Natural killer cell (primary cell): ENCODE data around the gene GIMAP2. TPM values are rescaled to one million over a fixed set of nuclear protein-coding genes. Genes with fewer than 3 reads are reported as not detected.

Source experiments
- ATAC-seq, 3 donors: fragments of 150-1000 bp in 2 of 3; fragments of 200-7000 bp in 1 of 3; cut with Tn5 transposase; 1 replicate in 1 of 3; 2 replicates in 2 of 3; pipeline ENCODE4 v1.10.0; 2021; ENCODE audit warnings: mild to moderate bottlenecking in 2 of 3, moderate library complexity in 2 of 3
- DNase-seq, 2 donors: peaks; one replicate each; pipeline versions ENCODE4 v3.0.0 to v3.0.0-alpha.2; 2013 to 2021; ENCODE audit warnings: mixed read lengths in 1 of 2
- H3K27ac ChIP-seq: one replicate; pipeline ENCODE4 v1.5.1; 2013; ENCODE audit warnings: mild to moderate bottlenecking, low read length
- H3K27me3 ChIP-seq: one replicate; pipeline ENCODE4 v1.6.1; 2013; ENCODE audit warnings: low read length; ENCODE audit not compliant: control insufficient read depth, insufficient read depth
- H3K36me3 ChIP-seq: one replicate; pipeline ENCODE4 v1.6.1; 2013; ENCODE audit warnings: low read length; ENCODE audit not compliant: control insufficient read depth, insufficient read depth
- H3K4me1 ChIP-seq: one replicate; pipeline ENCODE4 v1.6.1; 2013; ENCODE audit warnings: low read length; ENCODE audit not compliant: control insufficient read depth, insufficient read depth
- H3K4me3 ChIP-seq: one replicate; pipeline ENCODE4 v1.5.1; 2013; ENCODE audit warnings: low read length
- H3K9me3 ChIP-seq: one replicate; pipeline ENCODE4 v1.6.1; 2013; ENCODE audit warnings: low read length; ENCODE audit not compliant: control insufficient read depth, insufficient read depth
- H3K27ac Mint-ChIP-seq, 2 donors: one replicate each; pipeline ENCODE4 v1.8.0; 2022; ENCODE audit warnings: mild to moderate bottlenecking in 2 of 2, mixed read lengths in 2 of 2, moderate library complexity in 1 of 2
- H3K27me3 Mint-ChIP-seq, 2 donors: one replicate each; pipeline ENCODE4 v1.8.0; 2022; ENCODE audit warnings: low read depth in 2 of 2, mixed read lengths in 2 of 2
- H3K36me3 Mint-ChIP-seq: one replicate; pipeline ENCODE4 v1.8.0; 2022; ENCODE audit warnings: mixed read lengths
- H3K4me1 Mint-ChIP-seq, 2 donors: one replicate each; pipeline ENCODE4 v1.8.0; 2022; ENCODE audit warnings: mixed read lengths in 2 of 2
- H3K4me3 Mint-ChIP-seq: one replicate; pipeline ENCODE4 v1.8.0; 2022; ENCODE audit warnings: mild to moderate bottlenecking, moderate library complexity, mixed read lengths
- H3K9me3 Mint-ChIP-seq, 2 donors: one replicate each; pipeline ENCODE4 v1.8.0; 2022; ENCODE audit warnings: mixed read lengths in 2 of 2
- CTCF ChIP-seq: fragments of 200-600 bp; IDR thresholded peaks from one replicate; pipeline ENCODE4 v1.8.0; 2022; ENCODE audit warnings: antibody characterized with exemption
- WGBS: methylation state at CpG from one replicate; pipeline ENCODE4 v1.1.7; 2013; ENCODE audit warnings: missing lambda C conversion rate; ENCODE audit not compliant: insufficient coverage; 5-methylcytosine and 5-hydroxymethylcytosine counted together
- intact Hi-C: fragments of 100-400 bp; cut with micrococcal nuclease; formaldehyde crosslinking; loops from one replicate; pipeline ENCODE4 v1.14.2; 2022
- total RNA-seq, 4 donors: library from RNA; stranded (reverse); fragments of 120-200 nt in 1 of 4; gene quantifications; one replicate each; pipeline versions ENCODE4 v1.2.3 to v1.2.4, GENCODE V29; 2013 to 2022

The GIMAP2 gene
- total RNA-seq, 3 donors from 2014 or later (not counting 1 experiment from before 2014, with no cell fraction given) = 47.5 to 77.5 (median 61.0) TPM

DNA sequence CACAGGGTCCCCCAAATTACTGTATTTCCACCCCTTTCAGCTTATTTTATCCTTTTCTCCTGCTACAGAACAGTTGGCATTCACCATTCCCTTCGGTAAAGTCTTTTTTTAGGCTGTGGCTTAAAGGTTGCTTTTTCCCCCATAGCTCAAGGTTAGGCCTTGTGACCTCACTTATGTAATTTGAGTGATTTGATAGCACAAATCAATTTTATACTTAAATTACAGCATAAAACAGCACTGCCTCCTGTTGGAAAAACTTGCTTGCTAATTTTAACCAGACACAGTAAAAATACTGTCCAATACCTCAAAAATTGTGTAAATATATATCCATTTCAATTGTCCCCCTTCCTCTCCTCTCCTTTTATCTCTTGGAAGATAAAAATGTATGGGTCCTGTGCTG lies 38.0 kb downstream of the GIMAP2 start:
- H3K4me1 Mint-ChIP-seq = peaks cover 67 to 72% of the 10 kb centered on the region in 2 donors
- H3K4me3 Mint-ChIP-seq = peak overlapping the region; percentile 43
- TF ChIP-seq CTCF = no peak
- Histone ChIP-seq H3K4me3 (no peak overlapping the region), H3K27ac (peak overlapping the region; percentile 19), H3K36me3 (peaks cover 59% of the 10 kb centered on the region), H3K27me3 (no peaks in the 10 kb centered on the region), H3K4me1 (peaks cover 40% of the 10 kb centered on the region), H3K9me3 (peaks cover 11% of the 10 kb centered on the region)
- peak overlapping the region; percentile 67 to 92 for H3K27ac Mint-ChIP-seq
- no CpG with 5 or more reads among the region's 1 CpG for whole genome bisulfite sequencing
- ATAC-seq (no peak), DNase-seq (peak in 1 of 2 donors; percentile 32)
- intact Hi-C loops = no loop called here
- H3K27me3 Mint-ChIP-seq = no peaks in the 10 kb centered on the region
- H3K36me3 Mint-ChIP-seq = peaks cover 59% of the 10 kb centered on the region
- peaks cover 5 to 7% of the 10 kb centered on the region in 2 donors for H3K9me3 Mint-ChIP-seq

GRCh38 chr7:150727381-150727780 lies 41.9 kb downstream of the GIMAP2 start:
- Mint-ChIP-seq H3K4me1 (peaks cover 46 to 47% of the 10 kb centered on the region in 2 donors), H3K27ac (peak overlapping the region; percentile 30 to 42), H3K9me3 (peaks cover 5 to 10% of the 10 kb centered on the region in 2 donors), H3K27me3 (no peaks in the 10 kb centered on the region), H3K36me3 (peaks cover 34% of the 10 kb centered on the region), H3K4me3 (no peak overlapping the region)
- intact Hi-C loops = no loop called here
- H3K4me1 ChIP-seq = peaks cover 12% of the 10 kb centered on the region
- H3K27ac ChIP-seq = no peak overlapping the region
- WGBS = 97% methylated on average over 3 of the region's 3 CpGs
- H3K36me3 ChIP-seq = peaks cover 23% of the 10 kb centered on the region
- H3K4me3 ChIP-seq = no peak overlapping the region
- H3K27me3 ChIP-seq = no peaks in the 10 kb centered on the region
- no peak for TF ChIP-seq CTCF
- DNase-seq (no peak), ATAC-seq (no peak)
- H3K9me3 ChIP-seq = peaks cover 11% of the 10 kb centered on the region

DNA sequence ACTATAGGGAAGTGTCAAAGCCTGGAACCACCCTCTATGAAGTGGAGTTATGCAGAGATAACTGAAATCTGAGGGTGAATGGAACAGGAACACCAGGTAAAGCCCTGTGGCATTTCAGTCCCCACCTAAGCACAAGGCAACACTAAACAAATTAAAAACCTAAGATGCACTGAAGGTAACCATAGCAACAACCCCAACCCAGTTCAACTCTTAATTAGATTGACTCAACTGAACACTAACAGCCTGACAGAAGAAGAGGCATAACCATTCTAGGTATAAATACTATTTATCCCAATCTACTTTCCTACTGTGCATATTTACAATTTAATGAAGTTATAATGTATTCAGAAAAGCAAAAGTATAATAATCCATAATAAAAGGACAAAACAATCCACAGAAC lies 42.5 kb downstream of the GIMAP2 start:
- ATAC-seq (no peak), DNase-seq (peak in 1 of 2 donors; percentile 2)
- H3K9me3 ChIP-seq = peaks cover 11% of the 10 kb centered on the region
- peaks cover 5 to 10% of the 10 kb centered on the region in 2 donors for H3K9me3 Mint-ChIP-seq
- peaks cover 34% of the 10 kb centered on the region for H3K36me3 Mint-ChIP-seq
- no peaks in the 10 kb centered on the region for H3K27me3 ChIP-seq
- no peak overlapping the region for H3K27ac ChIP-seq
- H3K4me3 Mint-ChIP-seq = no peak overlapping the region
- H3K36me3 ChIP-seq = peaks cover 17% of the 10 kb centered on the region
- intact Hi-C loops = no loop called here
- H3K27ac Mint-ChIP-seq = peak overlapping the region; percentile 30 to 42
- no peak for TF ChIP-seq CTCF
- peaks cover 40 to 47% of the 10 kb centered on the region in 2 donors for H3K4me1 Mint-ChIP-seq
- H3K27me3 Mint-ChIP-seq = no peaks in the 10 kb centered on the region
- H3K4me1 ChIP-seq = peaks cover 13% of the 10 kb centered on the region
- no peak overlapping the region for H3K4me3 ChIP-seq

GRCh38 chr7:150728609-150729008 lies 43.1 kb downstream of the GIMAP2 start:
- no peak overlapping the region for H3K4me3 Mint-ChIP-seq
- ATAC-seq (no peak), DNase-seq (no peak)
- Histone ChIP-seq H3K27ac (no peak overlapping the region), H3K9me3 (peaks cover 11% of the 10 kb centered on the region), H3K4me3 (no peak overlapping the region), H3K4me1 (peaks cover 16% of the 10 kb centered on the region), H3K36me3 (peaks cover 11% of the 10 kb centered on the region), H3K27me3 (no peaks in the 10 kb centered on the region)
- intact Hi-C loops = no loop called here
- H3K9me3 Mint-ChIP-seq = peaks cover 5 to 10% of the 10 kb centered on the region in 2 donors
- no peak for TF ChIP-seq CTCF
- H3K27ac Mint-ChIP-seq = peak overlapping the region in 1 of 2 donors; percentile 30
- H3K27me3 Mint-ChIP-seq = no peaks in the 10 kb centered on the region
- peaks cover 40 to 47% of the 10 kb centered on the region in 2 donors for H3K4me1 Mint-ChIP-seq
- peaks cover 28% of the 10 kb centered on the region for H3K36me3 Mint-ChIP-seq
